HepG2 (cell line): ENCODE results near the gene PLK5. TPM values are rescaled to one million over a fixed set of nuclear protein-coding genes. Genes with fewer than 3 reads are reported as not detected.
A peak's percentile ranks its signal among the peaks of the same experiment; 100 is the strongest.

Experiments used
- ATAC-seq: fragments of 200-7000 bp; cut with Tn5 transposase; 3 replicates; pipeline ENCODE4 v1.9.1; 2020; ENCODE audit warnings: mild to moderate bottlenecking, moderate library complexity
- BruUV-seq: library from RNA; stranded (reverse); fragments of 400-500 nt; replicated peaks from 2 replicates; lab custom pipeline; 2021; lab: Mats Ljungman, UMichigan
- CTCF ChIA-PET: fragments of 300-600 bp; formaldehyde crosslinking; extraction: SDS; loops from one replicate; lab custom pipeline; 2021; ENCODE audit warnings: low total read pairs, inconsistent platforms, low intra/inter-chr PET ratio; lab: Yijun Ruan, JAX
- POLR2A ChIA-PET: fragments of 350-600 bp; sonication (Branson Sonifier 250); formaldehyde crosslinking; loops from one replicate; lab custom pipeline; 2020; ENCODE audit warnings: antibody characterized with exemption, inconsistent platforms; lab: Yijun Ruan, JAX
- DNase-seq: peaks from one replicate; pipeline ENCODE4 v3.0.0-alpha.2; 2015; ENCODE audit warnings: low spot score
- FAIRE-seq: peaks from 3 replicates; lab custom pipeline; 2011; peaks lifted over from hg19 to GRCh38; lab: Jason Lieb, UNC
- H2AFZ ChIP-seq: one replicate; pipeline ENCODE4 v1.6.1; 2011; ENCODE audit warnings: low read length, inconsistent platforms
- H3K27ac ChIP-seq: fragments of 300-600 bp; 3 replicates; pipeline ENCODE4 v1.8.0; 2011; ENCODE audit warnings: mixed run types, mild to moderate bottlenecking, mixed read lengths, low read length, inconsistent platforms; ENCODE audit not compliant: insufficient read depth; ENCODE audit errors: extremely low read length
- H3K27me3 ChIP-seq, 2 experiments: fragments of 200-600 bp in 1 of 2; 2 replicates in 1 of 2; 3 replicates in 1 of 2; pipeline versions ENCODE4 v1.6.0 to v1.8.0; 2011; ENCODE audit warnings: low read length in 2 of 2, mild to moderate bottlenecking in 2 of 2, moderate library complexity in 2 of 2, inconsistent platforms in 1 of 2; ENCODE audit not compliant: insufficient read depth in 2 of 2, control insufficient read depth in 1 of 2
- H3K36me3 ChIP-seq, 2 experiments: fragments of 200-600 bp in 1 of 2; replicated peaks in 1 of 2; 2 replicates in 1 of 2; 3 replicates in 1 of 2; pipeline versions ENCODE4 v1.5.1 to v1.8.0; 2011; ENCODE audit warnings: low read length in 2 of 2, inconsistent platforms in 1 of 2; ENCODE audit not compliant: insufficient read depth in 2 of 2, control insufficient read depth in 1 of 2
- H3K4me1 ChIP-seq: 2 replicates; pipeline ENCODE4 v1.5.1; 2012; ENCODE audit warnings: low read length, inconsistent platforms; ENCODE audit not compliant: insufficient read depth
- H3K4me2 ChIP-seq: 2 replicates; pipeline ENCODE4 v1.6.0; 2011; ENCODE audit warnings: low read depth, low read length, inconsistent platforms
- H3K4me3 ChIP-seq, 3 experiments: fragments of 200-600 bp in 1 of 3; sonication (generic), shearing (Covaris generic) in 1 of 3; replicated peaks in 1 of 3; 2 replicates each; pipeline ENCODE4 v1.5.1; 2011 to 2016; ENCODE audit warnings: low read length in 3 of 3, inconsistent platforms in 2 of 3, low read depth in 2 of 3, mild to moderate bottlenecking in 2 of 3, control low read depth in 1 of 3, mixed read lengths in 1 of 3; ENCODE audit not compliant: insufficient read depth in 1 of 3
- H3K79me2 ChIP-seq: one replicate; pipeline ENCODE4 v1.6.1; 2011; ENCODE audit warnings: low read length, inconsistent platforms; ENCODE audit not compliant: insufficient read depth
- H3K9ac ChIP-seq: 2 replicates; pipeline ENCODE4 v1.6.0; 2011; ENCODE audit warnings: mild to moderate bottlenecking, low read depth, low read length, inconsistent platforms; ENCODE audit not compliant: insufficient read depth
- H3K9me3 ChIP-seq: 2 replicates; pipeline ENCODE4 v1.5.1; 2012; ENCODE audit warnings: mild to moderate bottlenecking, low read length
- H4K20me1 ChIP-seq: 2 replicates; pipeline ENCODE4 v1.6.0; 2011; ENCODE audit warnings: inconsistent platforms, mild to moderate bottlenecking, low read length, moderate library complexity; ENCODE audit not compliant: insufficient read depth
- CEBPB ChIP-seq: IDR thresholded peaks from 2 replicates; pipeline ENCODE4 v1.6.1; 2011; ENCODE audit warnings: low read depth, low read length, improper control_type of control experiment, borderline replicate concordance
- CREB1 ChIP-seq, 2 experiments: fragments of 450-650 bp in 1 of 2; IDR thresholded peaks; 2 replicates each; pipeline ENCODE4 v1.6.1; 2016 to 2017; ENCODE audit warnings: control low read depth in 1 of 2, mild to moderate bottlenecking in 1 of 2, missing compliant biosample characterization in 1 of 2, missing genetic modification characterization in 1 of 2
- E2F5 ChIP-seq: sonication (generic); formaldehyde crosslinking; conservative IDR thresholded peaks from 2 replicates; pipeline ENCODE4 v1.4.0; 2020; ENCODE audit warnings: missing genetic modification reagents
- NFYB ChIP-seq: sonication (generic); formaldehyde crosslinking; IDR thresholded peaks from 2 replicates; pipeline ENCODE4 v1.4.0; 2020; ENCODE audit warnings: missing genetic modification reagents
- NFYC ChIP-seq: IDR thresholded peaks from 2 replicates; pipeline ENCODE4 v1.6.1; 2016; ENCODE audit warnings: missing genetic modification reagents, missing compliant biosample characterization
- PRDM10 ChIP-seq: sonication (generic); formaldehyde crosslinking; IDR thresholded peaks from 2 replicates; pipeline ENCODE4 v1.4.0; 2020; ENCODE audit warnings: low read depth, missing genetic modification reagents
- USF2 ChIP-seq, 2 experiments: sonication (generic) in 1 of 2; formaldehyde crosslinking in 1 of 2; IDR thresholded peaks; 2 replicates each; pipeline versions ENCODE4 v1.5.1 to v1.6.1; 2011 to 2020; ENCODE audit warnings: borderline replicate concordance in 1 of 2, low read depth in 1 of 2, low read length in 1 of 2, mild to moderate bottlenecking in 1 of 2, missing genetic modification reagents in 1 of 2, moderate library complexity in 1 of 2
- ZKSCAN8 ChIP-seq: IDR thresholded peaks from 2 replicates; pipeline ENCODE4 v1.6.1; 2016; ENCODE audit warnings: borderline replicate concordance, missing genetic modification reagents, missing compliant biosample characterization
- WGBS: methylation state at CpG from one replicate; pipeline ENCODE4 v1.1.6; 2017; ENCODE audit warnings: low lambda C conversion rate; 5-methylcytosine and 5-hydroxymethylcytosine counted together
- in situ Hi-C: cut with HindIII; loops from 2 replicates; pipeline ENCODE4 v1.10.0; 2017; ENCODE audit warnings: low pct_unique_long_range_greater_than_20kb; ENCODE audit not compliant: extremely low pct_ligation_motif_present
- intact Hi-C: fragments of 100-400 bp; cut with micrococcal nuclease; formaldehyde crosslinking; loops from one replicate; pipeline ENCODE4 v1.10.0; 2022; ENCODE audit not compliant: unreplicated experiment
- polyA plus RNA-seq, 8 experiments: library from polyadenylated mRNA; depleted of rRNA in 3 of 8; stranded (reverse) in 7 of 8; unstranded in 1 of 8; fragments of >200 nt; fragmentation: Illumina TruSeq in 4 of 8; extraction: Trizol in 4 of 8; gene quantifications; 2 replicates each; pipeline versions ENCODE4 v1.2.1 to v1.2.3, GENCODE V29; 2011 to 2016; ENCODE audit warnings: low read depth in 4 of 8, missing spikeins in 1 of 8, mixed read lengths in 1 of 8; ENCODE audit not compliant: insufficient read depth in 1 of 8
- total RNA-seq, 5 experiments: library from RNA; depleted of rRNA; stranded (reverse); fragments of >200 nt; fragmentation: Illumina TruSeq; extraction: Trizol; gene quantifications; 2 replicates each; pipeline ENCODE4 v1.2.3, GENCODE V29; 2016; ENCODE audit warnings: low read depth in 1 of 5

PLK5 gene
- total and polyA plus RNA-seq, 2 of the 13 experiments (the other 11 are each of a cell fraction or from before 2014, with no cell fraction given): not detected

GRCh38 chr19:1514986-1515721 lies 8.7 kb upstream of the PLK5 start:
- H3K9me3 ChIP-seq: no peaks in the 10 kb centered on the region
- H3K4me2 ChIP-seq: no peak overlapping the region
- WGBS: 53% methylated on average over 4 of the region's 14 CpGs
- peaks cover 0 to 21% of the 10 kb centered on the region in 2 experiments; a peak in 3 of 5 replicates for H3K27me3 ChIP-seq
- FAIRE-seq (no peak), DNase-seq (no peak), ATAC-seq (no peak)
- no peak overlapping the region for H3K9ac ChIP-seq
- H3K4me1 ChIP-seq: peaks cover 30% of the 10 kb centered on the region
- intact Hi-C loops: no loop called here
- BruUV-seq: no TSS peak
- no peak overlapping the region for H2AFZ ChIP-seq
- POLR2A ChIA-PET: no interaction called here
- H3K27ac ChIP-seq: no peak overlapping the region
- no peaks in the 10 kb centered on the region for H3K79me2 ChIP-seq
- H3K36me3 ChIP-seq: no peaks in the 10 kb centered on the region
- no peaks in the 10 kb centered on the region for H4K20me1 ChIP-seq
- H3K4me3 ChIP-seq: no peak overlapping the region
- TF ChIP-seq ZKSCAN8 (CRISPR knock-in tag) (peak; percentile 98), PRDM10 (CRISPR knock-in tag) (no peak)
- TF ChIP-seq, all 625 proteins: peak for 1
- CTCF ChIA-PET: no interaction called here
- in situ Hi-C loops: loop anchor here (5.0 kb wide), 1 partner anchor 58 kb away; no protein-coding TSS in a partner anchor

GRCh38 chr19:1516395-1516753 lies 7.5 kb upstream of the PLK5 start:
- Histone ChIP-seq H4K20me1 (no peaks in the 10 kb centered on the region), H3K4me2 (no peak overlapping the region), H3K27ac (no peak overlapping the region), H3K79me2 (no peaks in the 10 kb centered on the region), H3K9me3 (no peaks in the 10 kb centered on the region), H3K36me3 (no peaks in the 10 kb centered on the region), H3K4me1 (peaks cover 21% of the 10 kb centered on the region), H3K9ac (no peak overlapping the region), H2AFZ (no peak overlapping the region), H3K4me3 (no peak overlapping the region), H3K27me3 (peaks cover 0 to 28% of the 10 kb centered on the region in 2 experiments; a peak in 3 of 5 replicates)
- CTCF ChIA-PET: no interaction called here
- WGBS: 31% methylated on average over 8 of the region's 8 CpGs
- in situ Hi-C loops (no loop called here), intact Hi-C loops (no loop called here)
- POLR2A ChIA-PET: no interaction called here
- DNase-seq (peak; percentile 44), FAIRE-seq (no peak), ATAC-seq (no peak)
- BruUV-seq: no TSS peak
- TF ChIP-seq NFYC (CRISPR knock-in tag) (peak; percentile 69), USF2 (IDR thresholded peaks at IDR 0.05; ENCODE audit: low read depth, low read length) (peak; percentile 52; the same call in 1 of the 2 replicates), USF2 (CRISPR knock-in tag; IDR thresholded peaks at IDR 0.05; ENCODE audit: borderline replicate concordance) (peak; percentile 78; the same call in 1 of the 2 replicates), NFYB (CRISPR knock-in tag) (peak; percentile 67), CREB1 (IDR thresholded peaks at IDR 0.05) (peak; percentile 65), CREB1 (CRISPR knock-in tag; IDR thresholded peaks at IDR 0.05) (no peak), CEBPB (peak; percentile 16; the same call in 1 of the 2 replicates), E2F5 (no peak)
